ENCODE measurements around the gene COL18A1. TPM values are rescaled to one million over a fixed set of nuclear protein-coding genes. Genes with fewer than 3 reads are reported as not detected.

Gene COL18A1
- total and polyA plus RNA-seq, 2 of the 8 experiments (the other 6 are each of a cell fraction or from before 2014, with no cell fraction given): 145 to 201 TPM

DNA sequence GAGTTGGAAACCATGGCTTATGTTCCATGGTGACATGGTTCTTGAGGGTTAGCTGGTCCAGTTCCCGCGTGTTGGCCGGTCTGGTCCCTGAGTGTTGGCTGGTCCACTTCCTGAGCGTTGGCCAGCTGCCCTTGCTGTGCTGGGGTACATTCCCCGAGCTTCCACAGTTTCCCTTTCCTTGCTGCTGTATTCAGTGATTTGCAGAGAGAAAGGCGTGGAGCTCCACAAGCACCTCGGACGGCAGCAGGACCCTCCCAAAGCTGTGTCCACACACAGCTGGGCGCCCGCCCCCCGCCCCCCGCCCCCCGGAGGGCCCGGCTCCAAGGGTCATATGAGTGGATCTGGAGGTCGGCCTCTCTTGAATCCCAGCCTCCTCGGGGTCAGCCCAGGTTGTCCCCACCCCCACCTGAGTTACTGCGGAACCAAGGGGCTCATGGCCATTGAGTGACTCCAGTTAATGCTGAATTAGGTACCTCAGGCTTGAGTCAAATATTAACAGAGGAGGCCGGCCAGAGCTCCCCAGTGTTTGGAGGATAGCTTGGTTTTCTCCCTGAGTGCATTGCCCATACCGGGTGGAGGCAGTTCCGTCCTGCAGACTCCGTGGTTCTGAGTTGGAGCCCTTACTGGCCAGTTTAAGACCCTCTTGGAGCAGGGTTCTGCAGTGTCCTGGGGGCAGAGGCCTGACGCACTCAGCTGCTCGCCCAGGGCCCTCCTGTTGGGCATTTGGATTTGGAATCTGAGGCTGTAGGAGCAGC, 18.4 kb downstream of the COL18A1 start:
- Histone ChIP-seq H3K23me2 (ENCODE audit: low read depth, low read length) (no peaks in the 10 kb centered on the region), H3K4me1 (replicated peaks in 1 of 4; ENCODE audit: control insufficient read depth in 3 of 4, insufficient read depth in 4 of 4, low read length in 3 of 4) (peaks cover 0 to 23% (median 15%) of the 10 kb centered on the region in 4 experiments; a peak in 6 of 7 replicates), H2BK12ac (ENCODE audit: low read depth, low read length) (no peak overlapping the region), H3K9ac (replicated peaks in 1 of 4; ENCODE audit: extremely low read depth in 1 of 4, low read depth in 3 of 4, low read length in 3 of 4) (no peak overlapping the region), H3K18ac (ENCODE audit: extremely low read depth, low read length) (peak overlapping the region; percentile 1; the same call in 1 of the 2 replicates), H2BK5ac (ENCODE audit: low read depth, low read length) (no peak overlapping the region), H2BK20ac (ENCODE audit: low read length) (peak overlapping the region; percentile 93; the same call in 1 of the 2 replicates), H3K4me2 (ENCODE audit: insufficient read depth in 1 of 2, low read depth in 2 of 2, low read length in 2 of 2) (no peak overlapping the region), H2BK15ac (ENCODE audit: low read length) (no peak overlapping the region), H3K4me3 (ENCODE audit: extremely low read depth in 1 of 4, insufficient read depth in 2 of 4, low read depth in 3 of 4, low read length in 4 of 4) (no peak overlapping the region), H4K5ac (ENCODE audit: insufficient read length, low read depth, low read length) (no peak overlapping the region), H3K23ac (ENCODE audit: insufficient read length) (no peak overlapping the region), H3K9me3 (ENCODE audit: insufficient read depth in 2 of 2, low read depth in 1 of 2, low read length in 1 of 2) (no peaks in the 10 kb centered on the region), H3K27me3 (replicated peaks in 1 of 4; ENCODE audit: control insufficient read depth in 3 of 4, extremely low read depth in 1 of 4, insufficient read depth in 3 of 4, low read length in 3 of 4) (no peaks in the 10 kb centered on the region), H2BK120ac (replicated peaks; ENCODE audit: low read depth, low read length) (peak overlapping the region; percentile 83), H4K91ac (replicated peaks; ENCODE audit: insufficient read length, low read length) (no peak overlapping the region), H4K20me1 (replicated peaks in 1 of 2; ENCODE audit: control insufficient read depth in 1 of 2, insufficient read depth in 2 of 2, low read length in 2 of 2) (peaks cover 34 to 65% of the 10 kb centered on the region in 2 experiments), H3K4ac (replicated peaks; ENCODE audit: insufficient read length, low read depth, low read length) (no peak overlapping the region), H3K36me3 (ENCODE audit: control insufficient read depth in 2 of 4, insufficient read depth in 4 of 4, low read length in 3 of 4) (peaks cover 0 to 4% (median under 1%) of the 10 kb centered on the region in 4 experiments; a peak in 2 of 8 replicates), H2AFZ (ENCODE audit: low read length) (no peak overlapping the region), H3K79me1 (ENCODE audit: low read depth, low read length) (peaks cover 42% of the 10 kb centered on the region), H3K14ac (ENCODE audit: insufficient read length) (no peak overlapping the region), H2AK5ac (ENCODE audit: low read depth, low read length) (no peak overlapping the region; the same call in 1 of the 2 replicates), H3K79me2 (ENCODE audit: control insufficient read depth in 1 of 2, insufficient read depth in 2 of 2, low read length in 2 of 2) (peaks cover 19 to 96% of the 10 kb centered on the region in 2 experiments), H4K8ac (ENCODE audit: extremely low read depth, insufficient read depth, low read length) (no peak overlapping the region; the same call in 1 of the 2 replicates), H3K56ac (replicated peaks; ENCODE audit: insufficient read length, low read depth, low read length) (no peak overlapping the region), H3K27ac (ENCODE audit: low read depth, low read length) (no peak overlapping the region)
- ChIA-PET CTCF (ENCODE audit: partially characterized antibody) (interaction anchor here (0.6 to 1.8 kb wide), 5 partner anchors 13 to 76 kb away, joined by 3 to 4 read pairs (median 3); no protein-coding TSS in a partner anchor), POLR2A (ENCODE audit: partially characterized antibody) (interaction anchor here (0.9 to 1.3 kb wide), 3 partner anchors 13 to 130 kb away, joined by 3 to 4 read pairs (median 3); no protein-coding TSS in a partner anchor)
- no peak for TF ChIP-seq SIX5 (IDR thresholded peaks at IDR 0.05; ENCODE audit: low read depth, low read length)
- FAIRE-seq: no peak
- DNase-seq (ENCODE audit: low read depth in 1 of 2, low spot score in 2 of 2): no peak
- WGBS, 2 experiments (ENCODE audit: extremely low coverage in 1 of 2, insufficient coverage in 1 of 2, insufficient read length in 1 of 2, insufficient replicate concordance in 2 of 2, low coverage in 1 of 2, low lambda C conversion rate in 2 of 2, missing lambda C conversion rate in 1 of 2): 84% methylated on average over 17 of the region's 23 CpGs; no CpG with 5 or more reads in 1 of the 2 experiments

Data from H1 (cell line).